HCT116 (cell line): ENCODE data around the gene SEMA3F. TPM values are rescaled to one million over a fixed set of nuclear protein-coding genes. Genes with fewer than 3 reads are reported as not detected.

ENCODE experiments used
- ATAC-seq: fragments of 200-7000 bp; cut with Tn5 transposase; 2 replicates; pipeline ENCODE4 v1.9.1; 2020; ENCODE audit warnings: mild to moderate bottlenecking, moderate library complexity
- BruUV-seq: library from RNA; stranded (reverse); fragments of 400-500 nt; replicated peaks from 2 replicates; lab custom pipeline; 2021; lab: Mats Ljungman, UMichigan
- CTCF ChIA-PET: fragments of 300-600 bp; sonication (Branson Sonifier 250); formaldehyde crosslinking; loops from one replicate; lab custom pipeline; 2021; ENCODE audit warnings: antibody characterized with exemption; lab: Charles Lee
- POLR2A ChIA-PET: fragments of 300-600, 350-600 bp; sonication (Branson Sonifier 250); formaldehyde crosslinking; loops from one replicate; lab custom pipeline; 2021; ENCODE audit warnings: antibody characterized with exemption; lab: Charles Lee
- RAD21 ChIA-PET, 2 experiments: fragments of 300-600 bp; sonication (Branson Sonifier 250); formaldehyde crosslinking; loops; one replicate each; lab custom pipeline; 2023; ENCODE audit warnings: low total read pairs in 2 of 2; ENCODE audit not compliant: uncharacterized antibody in 2 of 2, unreplicated experiment in 2 of 2, low non-redundant PET in 1 of 2; lab: Charles Lee
- DNase-seq: peaks from one replicate; pipeline ENCODE4 v3.0.0-alpha.2; 2010; ENCODE audit warnings: low read depth, low spot score
- H2AFZ ChIP-seq: fragments of 200-600 bp; shearing (Covaris generic), sonication (generic); 2 replicates; pipeline ENCODE4 v1.6.1; 2017; ENCODE audit warnings: low read depth, mixed run types, mixed read lengths, antibody characterized with exemption, low read length; ENCODE audit not compliant: poor library complexity, severe bottlenecking
- H3K27ac ChIP-seq: 2 replicates; pipeline ENCODE4 v1.5.1; 2012; ENCODE audit warnings: low read depth, low read length
- H3K27me3 ChIP-seq: fragments of 200-600 bp; sonication (generic); 2 replicates; pipeline ENCODE4 v1.6.1; 2016; ENCODE audit warnings: mixed run types, low read length, mixed read lengths; ENCODE audit not compliant: insufficient read depth
- H3K36me3 ChIP-seq, 2 experiments: fragments of 200-500 bp in 1 of 2; fragments of 200-600 bp in 1 of 2; sonication (Bioruptor generic) in 1 of 2; sonication (generic) in 1 of 2; 2 replicates each; pipeline versions ENCODE4 v1.5.1 to v1.6.1; 2014 to 2016; ENCODE audit warnings: low read length in 2 of 2, inconsistent platforms in 1 of 2, mixed read lengths in 1 of 2, mixed run types in 1 of 2; ENCODE audit not compliant: insufficient read depth in 2 of 2, control insufficient read depth in 1 of 2
- H3K4me1 ChIP-seq, 2 experiments: fragments of 200-600 bp in 1 of 2; sonication (generic) in 1 of 2; 2 replicates each; pipeline versions ENCODE4 v1.5.1 to v1.6.1; 2012 to 2017; ENCODE audit warnings: low read length in 2 of 2, inconsistent platforms in 1 of 2, mild to moderate bottlenecking in 1 of 2, mixed read lengths in 1 of 2, mixed run types in 1 of 2, moderate library complexity in 1 of 2; ENCODE audit not compliant: insufficient read depth in 2 of 2, control insufficient read depth in 1 of 2
- H3K4me2 ChIP-seq: fragments of 200-600 bp; sonication (generic); 2 replicates; pipeline ENCODE4 v1.6.1; 2017; ENCODE audit warnings: mixed run types, low read length, mixed read lengths
- H3K4me3 ChIP-seq, 2 experiments: fragments of 200-600 bp in 1 of 2; sonication (generic) in 1 of 2; replicated peaks in 1 of 2; 2 replicates each; pipeline ENCODE4 v1.5.1; 2011 to 2016; ENCODE audit warnings: low read length in 2 of 2, control low read depth in 1 of 2, low read depth in 1 of 2, mild to moderate bottlenecking in 1 of 2, mixed read lengths in 1 of 2, mixed run types in 1 of 2
- H3K79me2 ChIP-seq: fragments of 200-600 bp; sonication (generic); 2 replicates; pipeline ENCODE4 v1.6.1; 2017; ENCODE audit warnings: mild to moderate bottlenecking, mixed run types, low read length, moderate library complexity, mixed read lengths; ENCODE audit not compliant: insufficient read depth
- H3K9ac ChIP-seq: fragments of 200-600 bp; sonication (generic); 2 replicates; pipeline ENCODE4 v1.6.1; 2016; ENCODE audit warnings: low read length, mixed read lengths
- H3K9me2 ChIP-seq: fragments of 200-600 bp; sonication (generic), shearing (Covaris generic); 2 replicates; pipeline ENCODE4 v1.6.1; 2017; ENCODE audit warnings: mixed run types, mild to moderate bottlenecking, moderate library complexity; ENCODE audit not compliant: insufficient read depth
- H3K9me3 ChIP-seq, 2 experiments: fragments of 200-500 bp in 1 of 2; fragments of 200-600 bp in 1 of 2; sonication (Bioruptor generic) in 1 of 2; sonication (generic) in 1 of 2; 2 replicates each; pipeline ENCODE4 v1.6.1; 2014 to 2017; ENCODE audit warnings: low read length in 2 of 2, mixed read lengths in 2 of 2, inconsistent platforms in 1 of 2, low read depth in 1 of 2, mild to moderate bottlenecking in 1 of 2, mixed run types in 1 of 2, moderate library complexity in 1 of 2; ENCODE audit not compliant: control insufficient read depth in 1 of 2, insufficient read depth in 1 of 2
- H4K20me1 ChIP-seq: fragments of 200-600 bp; sonication (generic), shearing (Covaris generic); 2 replicates; pipeline ENCODE4 v1.6.1; 2017; ENCODE audit warnings: mixed run types, mild to moderate bottlenecking, moderate library complexity; ENCODE audit not compliant: insufficient read depth
- CBX3 ChIP-seq: IDR thresholded peaks from 2 replicates; pipeline ENCODE4 v1.6.1; 2012; ENCODE audit warnings: low read depth
- CEBPB ChIP-seq: IDR thresholded peaks from 2 replicates; pipeline ENCODE4 v1.6.1; 2012; ENCODE audit warnings: low read depth
- EGR1 ChIP-seq: IDR thresholded peaks from 2 replicates; pipeline ENCODE4 v1.6.1; 2012; ENCODE audit warnings: low read depth
- ELF1 ChIP-seq: IDR thresholded peaks from 2 replicates; pipeline ENCODE4 v1.6.1; 2012; ENCODE audit warnings: low read depth, borderline replicate concordance
- EZH2 ChIP-seq: fragments of 200-600 bp; sonication (generic); IDR thresholded peaks from 2 replicates; pipeline ENCODE4 v1.6.1; 2017; ENCODE audit warnings: antibody characterized with exemption, mixed run types
- FOSL1 ChIP-seq: IDR thresholded peaks from 2 replicates; pipeline ENCODE4 v1.6.1; 2012; ENCODE audit warnings: low read depth
- JUND ChIP-seq: IDR thresholded peaks from 2 replicates; pipeline ENCODE4 v1.6.1; 2012
- POLR2AphosphoS5 ChIP-seq: IDR thresholded peaks from 2 replicates; pipeline ENCODE4 v1.6.1; 2011; ENCODE audit warnings: mild to moderate bottlenecking, low read depth, low read length, moderate library complexity
- RAD21 ChIP-seq: IDR thresholded peaks from 2 replicates; pipeline ENCODE4 v1.6.1; 2012; ENCODE audit warnings: low read depth, mild to moderate bottlenecking
- SIN3A ChIP-seq: IDR thresholded peaks from 2 replicates; pipeline ENCODE4 v1.6.1; 2012; ENCODE audit warnings: low read depth
- SP1 ChIP-seq: IDR thresholded peaks from 2 replicates; pipeline ENCODE4 v1.6.1; 2012; ENCODE audit warnings: low read depth
- SRF ChIP-seq: IDR thresholded peaks from 2 replicates; pipeline ENCODE4 v1.6.1; 2012; ENCODE audit warnings: low read depth
- YY1 ChIP-seq: IDR thresholded peaks from 2 replicates; pipeline ENCODE4 v1.6.1; 2011; ENCODE audit warnings: low read length, low read depth, moderate library complexity, mild to moderate bottlenecking; ENCODE audit not compliant: insufficient replicate concordance; ENCODE audit errors: extremely low read depth
- ZFX ChIP-seq: fragments of 450-650 bp; IDR thresholded peaks from 2 replicates; pipeline ENCODE4 v1.6.1; 2017
- intact Hi-C: fragments of 100-400 bp; cut with micrococcal nuclease; formaldehyde crosslinking; loops from 2 replicates; pipeline ENCODE4 v1.10.0; 2022
- total RNA-seq: library from RNA; stranded (reverse); gene quantifications from one replicate; pipeline ENCODE4 v1.2.1, GENCODE V29; 2021; ENCODE audit not compliant: unreplicated experiment
- TF ChIP-seq, protein P1 (sequence below): IDR thresholded peaks from 2 replicates; pipeline ENCODE4 v1.6.1; 2012
- TF ChIP-seq, protein P2 (sequence below): IDR thresholded peaks from 2 replicates; pipeline ENCODE4 v1.6.1; 2012
- TF ChIP-seq, protein P3 (sequence below): IDR thresholded peaks from 2 replicates; pipeline ENCODE4 v1.6.1; 2012; ENCODE audit warnings: low read depth

Gene SEMA3F
- total RNA-seq, 1 experiment from 2014 or later, result 15.7 TPM

GRCh38 chr3:50124052-50124799 is 30.9 kb upstream of the SEMA3F start:
- intact Hi-C loops, result loop anchor here (5.0 kb wide), 1 partner anchor 148 kb away; no protein-coding TSS in a partner anchor
- peaks cover 4 to 7% of the 10 kb centered on the region in 2 experiments; a peak in 3 of 4 replicates for H3K36me3 ChIP-seq
- no peak overlapping the region for H3K4me3 ChIP-seq
- no peaks in the 10 kb centered on the region for H3K9me3 ChIP-seq
- ChIA-PET POLR2A (no interaction called here), RAD21 (interaction anchor here in 1 of 2 experiments (0.7 kb wide), 1 partner anchor 66 kb away, joined by 3 read pairs; no protein-coding TSS in a partner anchor), CTCF (interaction anchor here (0.6 to 1.3 kb wide), 2 partner anchors 71 to 103 kb away, joined by 3 read pairs; no protein-coding TSS in a partner anchor)
- no peak overlapping the region for H3K27ac ChIP-seq
- H3K4me2 ChIP-seq, result no peak overlapping the region
- no peaks in the 10 kb centered on the region for H3K27me3 ChIP-seq
- TF ChIP-seq ZFX, result no peak
- no peak for TF ChIP-seq YY1
- TF ChIP-seq SIN3A, result no peak
- no peak for TF ChIP-seq SRF
- TF ChIP-seq ELF1, result no peak
- TF ChIP-seq, protein P1, sequence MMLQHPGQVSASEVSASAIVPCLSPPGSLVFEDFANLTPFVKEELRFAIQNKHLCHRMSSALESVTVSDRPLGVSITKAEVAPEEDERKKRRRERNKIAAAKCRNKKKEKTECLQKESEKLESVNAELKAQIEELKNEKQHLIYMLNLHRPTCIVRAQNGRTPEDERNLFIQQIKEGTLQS, result no peak
- TF ChIP-seq RAD21, result no peak
- TF ChIP-seq CBX3, result no peak
- TF ChIP-seq FOSL1, result no peak
- no peak for TF ChIP-seq EZH2
- no peak for TF ChIP-seq EGR1
- no peak for TF ChIP-seq CEBPB
- TF ChIP-seq, protein P2, sequence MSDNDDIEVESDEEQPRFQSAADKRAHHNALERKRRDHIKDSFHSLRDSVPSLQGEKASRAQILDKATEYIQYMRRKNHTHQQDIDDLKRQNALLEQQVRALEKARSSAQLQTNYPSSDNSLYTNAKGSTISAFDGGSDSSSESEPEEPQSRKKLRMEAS, result no peak
- TF ChIP-seq SP1, result no peak
- no peak for TF ChIP-seq JUND
- no peak for TF ChIP-seq POLR2AphosphoS5
- TF ChIP-seq, protein P3, sequence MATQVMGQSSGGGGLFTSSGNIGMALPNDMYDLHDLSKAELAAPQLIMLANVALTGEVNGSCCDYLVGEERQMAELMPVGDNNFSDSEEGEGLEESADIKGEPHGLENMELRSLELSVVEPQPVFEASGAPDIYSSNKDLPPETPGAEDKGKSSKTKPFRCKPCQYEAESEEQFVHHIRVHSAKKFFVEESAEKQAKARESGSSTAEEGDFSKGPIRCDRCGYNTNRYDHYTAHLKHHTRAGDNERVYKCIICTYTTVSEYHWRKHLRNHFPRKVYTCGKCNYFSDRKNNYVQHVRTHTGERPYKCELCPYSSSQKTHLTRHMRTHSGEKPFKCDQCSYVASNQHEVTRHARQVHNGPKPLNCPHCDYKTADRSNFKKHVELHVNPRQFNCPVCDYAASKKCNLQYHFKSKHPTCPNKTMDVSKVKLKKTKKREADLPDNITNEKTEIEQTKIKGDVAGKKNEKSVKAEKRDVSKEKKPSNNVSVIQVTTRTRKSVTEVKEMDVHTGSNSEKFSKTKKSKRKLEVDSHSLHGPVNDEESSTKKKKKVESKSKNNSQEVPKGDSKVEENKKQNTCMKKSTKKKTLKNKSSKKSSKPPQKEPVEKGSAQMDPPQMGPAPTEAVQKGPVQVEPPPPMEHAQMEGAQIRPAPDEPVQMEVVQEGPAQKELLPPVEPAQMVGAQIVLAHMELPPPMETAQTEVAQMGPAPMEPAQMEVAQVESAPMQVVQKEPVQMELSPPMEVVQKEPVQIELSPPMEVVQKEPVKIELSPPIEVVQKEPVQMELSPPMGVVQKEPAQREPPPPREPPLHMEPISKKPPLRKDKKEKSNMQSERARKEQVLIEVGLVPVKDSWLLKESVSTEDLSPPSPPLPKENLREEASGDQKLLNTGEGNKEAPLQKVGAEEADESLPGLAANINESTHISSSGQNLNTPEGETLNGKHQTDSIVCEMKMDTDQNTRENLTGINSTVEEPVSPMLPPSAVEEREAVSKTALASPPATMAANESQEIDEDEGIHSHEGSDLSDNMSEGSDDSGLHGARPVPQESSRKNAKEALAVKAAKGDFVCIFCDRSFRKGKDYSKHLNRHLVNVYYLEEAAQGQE, result no peak
- DNase-seq (no peak), ATAC-seq (no peak)
- no peak overlapping the region for H2AFZ ChIP-seq
- BruUV-seq, result no TSS peak
- H3K4me1 ChIP-seq, result no peaks in the 10 kb centered on the region
- no peaks in the 10 kb centered on the region for H3K9me2 ChIP-seq
- H3K9ac ChIP-seq, result no peak overlapping the region
- H4K20me1 ChIP-seq, result no peaks in the 10 kb centered on the region
- H3K79me2 ChIP-seq, result no peaks in the 10 kb centered on the region
